Measurements from ENCODE around the gene SLC15A4. TPM values are rescaled to one million over a fixed set of nuclear protein-coding genes. Genes with fewer than 3 reads are reported as not detected.

The SLC15A4 gene
- total and polyA plus RNA-seq, 9 of the 15 experiments (the other 6 are each of a cell fraction or from before 2014, with no cell fraction given), result 5.5 to 20.8 (median 10.1) TPM

GRCh38 chr12:128842579-128842978 lies 18.8 kb upstream of the SLC15A4 start:
- no peaks in the 10 kb centered on the region for H3K9me3 ChIP-seq (replicated peaks; ENCODE audit: control insufficient read depth, insufficient read depth, low read depth, low read length)
- H4K20me1 ChIP-seq (replicated peaks; ENCODE audit: control insufficient read depth, insufficient read depth, low read length), result no peaks in the 10 kb centered on the region
- H3K4me2 ChIP-seq (ENCODE audit: insufficient read depth, low read length), result no peak overlapping the region
- DNase-seq (ENCODE audit: extremely low read depth in 1 of 4, low spot score in 3 of 4) (no peak), FAIRE-seq (no peak), ATAC-seq (no peak)
- H3K79me2 ChIP-seq (ENCODE audit: control insufficient read depth, insufficient read depth, low read length), result no peaks in the 10 kb centered on the region
- H3K4me1 ChIP-seq (replicated peaks in 1 of 2; ENCODE audit: control insufficient read depth in 2 of 2, insufficient read depth in 2 of 2, low read length in 2 of 2), result no peaks in the 10 kb centered on the region
- H3K27me3 ChIP-seq (ENCODE audit: control insufficient read depth in 2 of 2, insufficient read depth in 2 of 2, low read length in 2 of 2), result peaks cover 12 to 30% of the 10 kb centered on the region in 2 experiments
- BruUV-seq (replicated peaks), result no TSS peak
- no peaks in the 10 kb centered on the region for H3K36me3 ChIP-seq (ENCODE audit: control insufficient read depth, insufficient read depth, low read length)
- no peaks in the 10 kb centered on the region for H3K9me1 ChIP-seq (ENCODE audit: control insufficient read depth, insufficient read depth, low read length)
- intact Hi-C loops (cut with micrococcal nuclease) (no loop called here), in situ Hi-C loops (cut with MboI) (no loop called here)
- ChIA-PET POLR2A (no interaction called here), CTCF (ENCODE audit: low intra/inter-chr PET ratio) (no interaction called here)
- H3K9ac ChIP-seq (ENCODE audit: insufficient read depth in 1 of 2, low read depth in 2 of 2, low read length in 2 of 2), result no peak overlapping the region
- H2AFZ ChIP-seq (ENCODE audit: low read depth, low read length), result no peak overlapping the region
- H3K27ac ChIP-seq (ENCODE audit: extremely low read depth, low read depth, low read length), result no peak overlapping the region
- TF ChIP-seq NONO (IDR thresholded peaks at IDR 0.05; ENCODE audit: low read depth in 2 of 2, low read length in 1 of 2) (no peak), NR4A1 (CRISPR knock-in tag; IDR thresholded peaks at IDR 0.05) (no peak), NR4A1 (tag; IDR thresholded peaks at IDR 0.05) (no peak), ZNF41 (CRISPR knock-in tag; conservative IDR thresholded peaks at IDR 0.05) (no peak), OTX1 (CRISPR knock-in tag; IDR thresholded peaks at IDR 0.05) (no peak)
- H3K4me3 ChIP-seq, result no peak overlapping the region
- 0% methylated on average over 11 of the region's 11 CpGs for WGBS (ENCODE audit: insufficient coverage, low coverage, missing lambda C conversion rate)

GRCh38 chr12:128840862-128841468 lies 17.2 kb upstream of the SLC15A4 start:
- 0% methylated on average over 8 of the region's 8 CpGs for WGBS (ENCODE audit: insufficient coverage, low coverage, missing lambda C conversion rate)
- POLR2A ChIA-PET, result interaction anchor here (0.6 kb wide), 1 partner anchor 1126 kb away, joined by 3 read pairs; no protein-coding TSS in a partner anchor
- CTCF ChIA-PET (ENCODE audit: low intra/inter-chr PET ratio), result no interaction called here
- FAIRE-seq (no peak), ATAC-seq (no peak), DNase-seq (ENCODE audit: extremely low read depth in 1 of 4, low spot score in 3 of 4) (no peak)
- Histone ChIP-seq H3K9me3 (replicated peaks; ENCODE audit: control insufficient read depth, insufficient read depth, low read depth, low read length) (no peaks in the 10 kb centered on the region), H4K20me1 (replicated peaks; ENCODE audit: control insufficient read depth, insufficient read depth, low read length) (no peaks in the 10 kb centered on the region), H3K4me2 (ENCODE audit: insufficient read depth, low read length) (no peak overlapping the region), H3K36me3 (ENCODE audit: control insufficient read depth, insufficient read depth, low read length) (no peaks in the 10 kb centered on the region), H3K27me3 (ENCODE audit: control insufficient read depth in 2 of 2, insufficient read depth in 2 of 2, low read length in 2 of 2) (peaks cover 12 to 30% of the 10 kb centered on the region in 2 experiments), H3K27ac (ENCODE audit: extremely low read depth, low read depth, low read length) (no peak overlapping the region), H3K79me2 (ENCODE audit: control insufficient read depth, insufficient read depth, low read length) (no peaks in the 10 kb centered on the region), H2AFZ (ENCODE audit: low read depth, low read length) (no peak overlapping the region), H3K9me1 (ENCODE audit: control insufficient read depth, insufficient read depth, low read length) (no peaks in the 10 kb centered on the region), H3K9ac (ENCODE audit: insufficient read depth in 1 of 2, low read depth in 2 of 2, low read length in 2 of 2) (no peak overlapping the region), H3K4me3 (no peak overlapping the region), H3K4me1 (replicated peaks in 1 of 2; ENCODE audit: control insufficient read depth in 2 of 2, insufficient read depth in 2 of 2, low read length in 2 of 2) (no peaks in the 10 kb centered on the region)
- in situ Hi-C loops (cut with MboI) (no loop called here), intact Hi-C loops (cut with micrococcal nuclease) (no loop called here)
- no TSS peak for BruUV-seq (replicated peaks)
- no peak for TF ChIP-seq PCBP2 (IDR thresholded peaks at IDR 0.05; ENCODE audit: low read depth, low read length, poor library complexity, severe bottlenecking)
- no peak for TF ChIP-seq ZNF232 (CRISPR knock-in tag; IDR thresholded peaks at IDR 0.05)
- TF ChIP-seq CAMTA2 (CRISPR knock-in tag; conservative IDR thresholded peaks at IDR 0.05), result no peak
- no peak for TF ChIP-seq E2F5 (CRISPR knock-in tag; IDR thresholded peaks at IDR 0.05)
- no peak for TF ChIP-seq ETV5 (CRISPR knock-in tag; IDR thresholded peaks at IDR 0.05; ENCODE audit: low read depth)
- no peak for TF ChIP-seq STAT5A (IDR thresholded peaks at IDR 0.05; ENCODE audit: borderline replicate concordance, low read length)
- no peak for TF ChIP-seq ZHX1 (conservative IDR thresholded peaks at IDR 0.05; ENCODE audit: low read length)
- TF ChIP-seq TRIM28 (IDR thresholded peaks at IDR 0.05), result no peak
- no peak for TF ChIP-seq ZNF41 (CRISPR knock-in tag; conservative IDR thresholded peaks at IDR 0.05)
- no peak for TF ChIP-seq CBFA2T3 (IDR thresholded peaks at IDR 0.05)
